Cardiac fibroblast (primary cell): ENCODE data around the gene EZR.
A peak's percentile ranks its signal among the peaks of the same experiment; 100 is the strongest.

Experiments
- DNase-seq, 2 donors: peaks; one replicate each; pipeline versions ENCODE4 v3.0.0 to v3.0.0-alpha.2; 2010; ENCODE audit warnings: low read depth in 2 of 2
- H3K4me3 ChIP-seq, 2 donors: replicated peaks in 1 of 2; 1 replicate in 1 of 2; 2 replicates in 1 of 2; pipeline ENCODE4 v1.5.1; 2011; ENCODE audit warnings: low read depth in 2 of 2, low read length in 2 of 2, mild to moderate bottlenecking in 2 of 2, moderate library complexity in 1 of 2
- CTCF ChIP-seq: IDR thresholded peaks from one replicate; pipeline ENCODE4 v1.5.1; 2011; ENCODE audit warnings: low read depth, mild to moderate bottlenecking, low read length, inconsistent platforms

EZR gene

DNA sequence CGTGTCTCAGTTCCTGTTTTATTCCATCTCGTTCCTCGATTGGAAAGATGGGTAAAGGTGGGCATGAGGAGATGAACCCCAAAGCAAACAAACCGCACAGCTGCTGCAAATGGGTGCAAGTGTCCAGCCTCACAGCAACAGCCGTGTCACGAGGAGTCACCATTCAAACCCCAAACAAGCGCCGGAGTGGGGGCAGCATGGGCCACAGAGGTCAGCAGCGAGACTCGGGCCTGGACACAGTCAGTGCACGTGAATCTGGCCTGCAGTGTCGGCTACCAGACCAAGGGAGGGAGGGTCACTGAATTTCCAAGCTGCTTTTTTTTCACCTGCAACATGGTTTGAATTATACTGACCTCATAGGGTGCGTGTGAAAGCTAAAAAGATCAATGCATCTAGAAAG is 63.5 kb downstream of the EZR start:
- TF ChIP-seq CTCF = no peak
- DNase-seq = no peak
- no peak overlapping the region for H3K4me3 ChIP-seq

DNA sequence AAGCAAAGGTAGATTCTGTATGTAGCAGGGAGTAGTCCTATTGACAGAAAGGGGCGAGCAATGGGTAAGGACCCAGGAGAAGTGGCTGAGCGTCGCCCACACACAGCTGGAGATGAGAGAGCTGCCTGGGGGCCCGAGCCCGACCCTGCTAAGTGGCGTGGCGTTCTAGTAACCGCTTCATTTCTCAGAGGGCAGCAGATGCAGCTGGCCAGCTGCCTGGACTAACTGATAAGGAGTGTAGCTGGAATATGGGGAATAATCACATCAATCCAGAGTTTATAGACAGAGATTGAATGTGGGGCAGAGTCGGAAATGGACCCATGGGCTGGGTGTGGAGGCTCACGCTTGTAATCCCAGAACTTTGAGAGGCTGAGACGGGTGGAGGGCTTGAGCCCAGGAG is 64.4 kb downstream of the EZR start:
- DNase-seq = no peak
- TF ChIP-seq CTCF = no peak

GRCh38 chr6:158753811-158754210 is 65.4 kb downstream of the EZR start:
- H3K4me3 ChIP-seq = no peak overlapping the region
- DNase-seq = no peak
- TF ChIP-seq CTCF = no peak

More for the DNA sequence above, 64.4 kb downstream of the EZR start:
- H3K4me3 ChIP-seq = no peak overlapping the region

DNA sequence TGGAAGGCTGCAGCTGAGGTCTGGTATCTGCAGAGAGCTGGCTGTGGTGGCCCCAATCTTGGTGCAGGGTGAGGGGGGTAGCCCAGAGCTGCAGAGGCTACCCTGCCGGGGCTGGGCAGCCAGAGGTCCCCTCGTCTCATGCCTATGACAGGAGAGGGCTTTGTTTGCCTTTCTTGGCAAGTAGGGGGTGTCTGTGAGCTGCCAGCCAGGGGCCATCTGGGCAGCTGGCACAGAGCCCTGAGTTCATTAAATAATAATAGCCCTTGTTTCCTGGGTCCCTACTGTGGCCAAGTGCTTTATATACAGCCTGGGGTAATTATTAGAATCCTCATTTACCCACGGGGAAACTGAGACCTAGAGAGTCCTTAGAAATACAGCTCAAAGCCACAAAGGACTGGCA is 66.6 kb downstream of the EZR start:
- peak; percentile 20 to 55 for DNase-seq
- TF ChIP-seq CTCF = peak; percentile 19
- no peak overlapping the region for H3K4me3 ChIP-seq

DNA sequence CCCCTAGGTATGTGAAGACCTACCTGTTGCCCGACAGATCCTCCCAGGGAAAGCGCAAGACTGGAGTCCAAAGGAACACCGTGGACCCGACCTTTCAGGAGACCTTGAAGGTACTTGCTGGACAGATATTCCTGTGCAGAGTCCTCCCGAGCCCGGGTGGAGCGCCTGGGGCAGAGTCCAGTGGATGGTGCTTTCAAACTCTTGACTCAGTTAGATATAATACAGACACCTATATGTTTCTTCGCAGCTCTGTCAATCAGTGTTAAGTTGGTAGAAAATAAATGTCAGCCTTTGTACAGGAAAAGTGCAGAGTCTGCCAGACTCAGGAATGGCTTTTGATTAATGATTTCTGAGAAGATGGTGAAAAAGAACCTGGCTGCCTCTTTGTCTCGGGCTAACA is 67.2 kb downstream of the EZR start:
- no peak overlapping the region for H3K4me3 ChIP-seq
- no peak for DNase-seq
- no peak for TF ChIP-seq CTCF

DNA sequence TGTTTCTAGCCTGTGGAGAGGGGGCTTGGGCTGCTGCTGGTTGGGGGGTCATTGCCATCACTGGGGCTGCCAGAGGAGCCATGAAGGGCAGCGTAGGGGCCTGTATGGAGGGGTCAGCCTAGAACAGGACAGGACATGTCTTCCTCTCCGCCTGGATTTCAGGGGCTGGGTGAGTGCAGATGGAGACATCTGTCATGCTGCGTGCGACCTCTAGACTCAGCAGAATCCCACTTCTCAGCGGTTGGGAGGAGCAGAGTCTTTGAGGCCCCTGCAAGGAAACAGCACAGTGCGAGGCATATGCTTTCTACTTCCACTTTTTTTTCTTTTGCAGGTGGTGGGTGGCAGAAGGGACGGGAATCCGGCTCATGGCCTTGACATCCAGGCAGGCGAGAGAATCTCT is 67.9 kb downstream of the EZR start:
- H3K4me3 ChIP-seq = no peak overlapping the region
- no peak for TF ChIP-seq CTCF

DNA sequence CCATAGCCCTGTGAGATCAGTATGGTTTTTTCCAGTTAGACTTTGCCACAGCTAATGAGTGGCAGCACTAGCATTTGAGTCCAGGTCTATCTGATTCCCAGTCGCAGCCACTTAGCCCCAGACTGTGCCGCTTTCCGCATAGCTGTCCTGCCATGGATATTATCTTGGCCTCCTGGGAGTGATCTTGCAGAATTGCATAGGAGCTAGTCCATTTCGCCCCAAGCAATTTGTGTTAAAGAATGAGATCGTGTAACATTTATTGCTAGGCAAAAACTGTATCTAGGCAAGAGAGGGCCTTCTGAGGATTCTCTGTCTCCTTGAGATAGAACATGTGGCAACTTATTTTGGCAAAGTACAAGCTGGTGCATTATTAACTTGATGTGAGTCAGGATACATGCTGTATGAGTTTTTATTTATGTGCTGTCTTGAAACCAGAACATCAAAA is 74.2 kb downstream of the EZR start:
- DNase-seq = peak in 1 of 2 donors; percentile 46
- H3K4me3 ChIP-seq = no peak overlapping the region
- no peak for TF ChIP-seq CTCF

More for the DNA sequence above, 67.9 kb downstream of the EZR start:
- no peak for DNase-seq
